Measurements from ENCODE around the gene FLT3. TPM values are rescaled to one million over a fixed set of nuclear protein-coding genes. Genes with fewer than 3 reads are reported as not detected.

Gene FLT3
- total RNA-seq, 4 donors from 2014 or later: 0.55 to 0.95 TPM; not detected in 2

DNA sequence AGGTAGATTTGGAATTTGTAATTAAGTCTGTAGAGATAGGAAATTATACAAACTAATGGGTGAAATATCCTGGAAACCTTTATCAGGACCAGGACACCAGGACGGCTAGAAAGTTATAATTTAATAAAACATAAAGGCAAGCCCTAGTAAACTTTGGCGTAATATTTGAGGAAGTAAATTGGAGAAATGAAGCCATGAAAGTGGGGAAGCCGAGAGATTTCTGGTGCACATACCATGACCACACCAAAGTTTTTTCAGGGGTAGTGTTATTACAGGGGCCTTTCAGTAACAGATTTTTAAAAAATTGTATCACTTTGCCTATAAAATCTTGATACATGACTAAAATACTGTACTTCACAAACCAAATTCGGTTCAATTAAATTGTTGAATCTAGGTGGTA lies 57.2 kb downstream of the FLT3 start:
- no peaks in the 10 kb centered on the region for H3K9me3 ChIP-seq
- no peaks in the 10 kb centered on the region for H3K36me3 ChIP-seq
- H3K27ac ChIP-seq: no peak overlapping the region
- no peaks in the 10 kb centered on the region for H3K4me1 ChIP-seq
- intact Hi-C loops (cut with DNase I; ENCODE audit: low total_unique reads): no loop called here
- no peak overlapping the region for H3K4me3 ChIP-seq
- H3K27me3 ChIP-seq: peaks cover 8% of the 10 kb centered on the region
- in situ Hi-C loops (cut with MboI; ENCODE audit: low pct_ligation_motif_present in 1 of 4, low pct_unique_long_range_greater_than_20kb in 1 of 4, low sequenced_read_pairs in 3 of 4): no loop called here
- WGBS, 2 donors (ENCODE audit: low coverage in 1 of 2): 62 to 68% methylated on average over 4 of the region's 4 CpGs
- TF ChIP-seq, protein P1, sequence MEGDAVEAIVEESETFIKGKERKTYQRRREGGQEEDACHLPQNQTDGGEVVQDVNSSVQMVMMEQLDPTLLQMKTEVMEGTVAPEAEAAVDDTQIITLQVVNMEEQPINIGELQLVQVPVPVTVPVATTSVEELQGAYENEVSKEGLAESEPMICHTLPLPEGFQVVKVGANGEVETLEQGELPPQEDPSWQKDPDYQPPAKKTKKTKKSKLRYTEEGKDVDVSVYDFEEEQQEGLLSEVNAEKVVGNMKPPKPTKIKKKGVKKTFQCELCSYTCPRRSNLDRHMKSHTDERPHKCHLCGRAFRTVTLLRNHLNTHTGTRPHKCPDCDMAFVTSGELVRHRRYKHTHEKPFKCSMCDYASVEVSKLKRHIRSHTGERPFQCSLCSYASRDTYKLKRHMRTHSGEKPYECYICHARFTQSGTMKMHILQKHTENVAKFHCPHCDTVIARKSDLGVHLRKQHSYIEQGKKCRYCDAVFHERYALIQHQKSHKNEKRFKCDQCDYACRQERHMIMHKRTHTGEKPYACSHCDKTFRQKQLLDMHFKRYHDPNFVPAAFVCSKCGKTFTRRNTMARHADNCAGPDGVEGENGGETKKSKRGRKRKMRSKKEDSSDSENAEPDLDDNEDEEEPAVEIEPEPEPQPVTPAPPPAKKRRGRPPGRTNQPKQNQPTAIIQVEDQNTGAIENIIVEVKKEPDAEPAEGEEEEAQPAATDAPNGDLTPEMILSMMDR (IDR thresholded peaks at IDR 0.05): no peak
- no peak for TF ChIP-seq POLR2A (IDR thresholded peaks at IDR 0.05)
- no peak for TF ChIP-seq EP300 (IDR thresholded peaks at IDR 0.05; ENCODE audit: low read depth)
- TF ChIP-seq POLR2AphosphoS5 (IDR thresholded peaks at IDR 0.05): no peak
- no peak for DNase-seq

DNA sequence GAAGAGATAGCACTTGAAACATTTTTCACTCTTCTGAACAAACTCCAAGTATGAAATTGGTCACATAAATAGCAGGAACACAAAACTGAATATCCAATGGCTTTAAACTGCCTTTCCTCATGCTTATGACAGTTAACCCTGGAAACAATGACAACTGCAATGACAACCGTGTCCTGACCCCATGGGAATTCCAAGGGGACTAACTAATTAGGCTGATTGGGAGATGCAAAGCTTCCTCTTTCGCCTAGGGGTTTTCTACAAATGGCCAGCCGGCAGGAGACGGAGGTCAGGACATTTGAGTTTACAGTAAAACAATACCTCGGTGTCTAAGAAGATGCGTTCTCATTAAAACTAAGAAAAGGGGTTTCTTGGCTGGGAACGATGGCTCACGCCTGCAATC lies 58.9 kb downstream of the FLT3 start:
- H3K4me1 ChIP-seq: no peaks in the 10 kb centered on the region
- no peak for DNase-seq
- in situ Hi-C loops (cut with MboI; ENCODE audit: low pct_ligation_motif_present in 1 of 4, low pct_unique_long_range_greater_than_20kb in 1 of 4, low sequenced_read_pairs in 3 of 4): no loop called here
- 76% methylated on average over 8 of the region's 8 CpGs; no CpG with 5 or more reads in 1 of the 2 donors for WGBS, 2 donors (ENCODE audit: low coverage in 1 of 2)
- H3K27me3 ChIP-seq: peaks cover 8% of the 10 kb centered on the region
- H3K4me3 ChIP-seq: no peak overlapping the region
- intact Hi-C loops (cut with DNase I; ENCODE audit: low total_unique reads): no loop called here
- no peak overlapping the region for H3K27ac ChIP-seq
- no peaks in the 10 kb centered on the region for H3K36me3 ChIP-seq
- no peak for TF ChIP-seq POLR2AphosphoS5 (IDR thresholded peaks at IDR 0.05)
- TF ChIP-seq, protein P1 (IDR thresholded peaks at IDR 0.05): no peak
- TF ChIP-seq EP300 (IDR thresholded peaks at IDR 0.05; ENCODE audit: low read depth): no peak
- no peak for TF ChIP-seq POLR2A (IDR thresholded peaks at IDR 0.05)
- H3K9me3 ChIP-seq: no peaks in the 10 kb centered on the region

DNA sequence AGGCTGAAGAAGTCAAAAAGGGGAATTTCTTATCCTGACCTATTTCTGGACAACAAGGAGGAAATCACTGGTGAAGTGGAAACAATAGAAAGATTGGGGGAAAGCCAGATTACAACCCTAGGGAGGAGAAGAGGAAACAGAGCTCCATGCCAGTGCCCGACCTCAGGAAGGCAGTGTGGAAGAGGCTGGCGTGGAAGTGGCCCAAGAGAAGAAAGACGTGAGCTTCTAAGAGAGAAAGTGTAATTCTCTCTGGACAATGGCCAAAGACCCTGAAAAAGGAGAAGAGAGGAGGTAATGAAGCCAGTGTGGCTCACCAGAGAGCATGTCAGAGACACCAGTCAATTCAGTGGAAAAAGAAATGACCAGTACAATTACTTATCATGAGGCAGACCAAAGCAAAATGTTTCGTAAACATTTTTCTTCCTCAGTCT lies 59.3 kb downstream of the FLT3 start:
- WGBS, 2 donors (ENCODE audit: low coverage in 1 of 2): 69 to 72% methylated on average over 4 of the region's 4 CpGs
- Histone ChIP-seq H3K36me3 (no peaks in the 10 kb centered on the region), H3K9me3 (no peaks in the 10 kb centered on the region), H3K4me3 (no peak overlapping the region), H3K27me3 (peaks cover 8% of the 10 kb centered on the region), H3K27ac (no peak overlapping the region), H3K4me1 (no peaks in the 10 kb centered on the region)
- in situ Hi-C loops (cut with MboI; ENCODE audit: low pct_ligation_motif_present in 1 of 4, low pct_unique_long_range_greater_than_20kb in 1 of 4, low sequenced_read_pairs in 3 of 4): no loop called here
- DNase-seq: no peak
- intact Hi-C loops (cut with DNase I; ENCODE audit: low total_unique reads): no loop called here
- TF ChIP-seq POLR2A (IDR thresholded peaks at IDR 0.05): no peak
- no peak for TF ChIP-seq EP300 (IDR thresholded peaks at IDR 0.05; ENCODE audit: low read depth)
- TF ChIP-seq POLR2AphosphoS5 (IDR thresholded peaks at IDR 0.05): no peak
- TF ChIP-seq, protein P1 (IDR thresholded peaks at IDR 0.05): no peak

DNA sequence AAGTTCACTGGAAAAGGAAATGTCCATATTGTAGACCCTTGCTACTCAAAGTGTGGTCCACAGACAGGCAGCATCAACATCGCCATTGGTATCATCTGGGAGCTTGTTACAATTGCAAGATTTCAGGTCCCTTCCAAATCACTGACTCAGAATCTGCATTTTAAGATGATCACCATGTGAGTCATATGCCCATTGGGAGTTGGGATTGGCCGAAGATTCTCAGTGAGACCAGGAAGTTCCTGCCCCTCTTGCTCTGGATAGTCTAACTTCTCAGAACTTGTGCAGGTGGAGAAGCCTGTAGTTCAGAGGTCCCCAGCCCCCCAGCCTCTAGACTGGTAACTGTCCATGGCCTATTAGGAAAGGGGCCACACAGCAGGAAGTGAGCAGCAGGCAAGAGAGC lies 63.0 kb downstream of the FLT3 start:
- Histone ChIP-seq H3K4me1 (no peaks in the 10 kb centered on the region), H3K27me3 (no peaks in the 10 kb centered on the region), H3K9me3 (no peaks in the 10 kb centered on the region), H3K27ac (no peak overlapping the region), H3K36me3 (no peaks in the 10 kb centered on the region), H3K4me3 (no peak overlapping the region)
- in situ Hi-C loops (cut with MboI; ENCODE audit: low pct_ligation_motif_present in 1 of 4, low pct_unique_long_range_greater_than_20kb in 1 of 4, low sequenced_read_pairs in 3 of 4): no loop called here
- 82% methylated on average over 2 of the region's 2 CpGs; no CpG with 5 or more reads in 1 of the 2 donors for WGBS, 2 donors (ENCODE audit: low coverage in 1 of 2)
- intact Hi-C loops (cut with DNase I; ENCODE audit: low total_unique reads): no loop called here
- no peak for DNase-seq
- TF ChIP-seq EP300 (IDR thresholded peaks at IDR 0.05; ENCODE audit: low read depth): no peak
- no peak for TF ChIP-seq POLR2AphosphoS5 (IDR thresholded peaks at IDR 0.05)
- TF ChIP-seq POLR2A (IDR thresholded peaks at IDR 0.05): no peak
- TF ChIP-seq, protein P1 (IDR thresholded peaks at IDR 0.05): no peak
